Brain microvascular endothelial cell (primary cell): ENCODE data around the gene VWA5B1.

Source experiments
- DNase-seq: peaks from one replicate; pipeline ENCODE4 v3.0.0-alpha.2; 2020
- H3K27ac ChIP-seq: fragments of 250-450 bp; sonication (Bioruptor Pico); 2 replicates; pipeline ENCODE4 v1.5.1; 2020; ENCODE audit warnings: mild to moderate bottlenecking, moderate library complexity
- H3K27me3 ChIP-seq: fragments of 250-450 bp; sonication (Bioruptor Pico); replicated peaks from 2 replicates; pipeline ENCODE4 v1.5.1; 2020; ENCODE audit warnings: mild to moderate bottlenecking
- H3K36me3 ChIP-seq: fragments of 250-450 bp; sonication (Bioruptor Pico); replicated peaks from 2 replicates; pipeline ENCODE4 v1.5.1; 2020; ENCODE audit warnings: mild to moderate bottlenecking
- H3K4me3 ChIP-seq: 2 replicates; pipeline ENCODE4 v1.5.1; 2011; ENCODE audit warnings: low read depth, mild to moderate bottlenecking, control low read depth, low read length, moderate library complexity
- in situ Hi-C: cut with HindIII; loops from 2 replicates; pipeline ENCODE4 v1.10.0; 2017; ENCODE audit warnings: low sequenced_read_pairs, low pct_ligation_motif_present
- TF ChIP-seq, protein P1 (sequence below): IDR thresholded peaks from 2 replicates; pipeline ENCODE4 v1.5.1; 2011; ENCODE audit warnings: low read depth, mild to moderate bottlenecking, moderate library complexity, low read length, control low read depth, inconsistent platforms; ENCODE audit errors: missing control alignments

Gene VWA5B1

DNA sequence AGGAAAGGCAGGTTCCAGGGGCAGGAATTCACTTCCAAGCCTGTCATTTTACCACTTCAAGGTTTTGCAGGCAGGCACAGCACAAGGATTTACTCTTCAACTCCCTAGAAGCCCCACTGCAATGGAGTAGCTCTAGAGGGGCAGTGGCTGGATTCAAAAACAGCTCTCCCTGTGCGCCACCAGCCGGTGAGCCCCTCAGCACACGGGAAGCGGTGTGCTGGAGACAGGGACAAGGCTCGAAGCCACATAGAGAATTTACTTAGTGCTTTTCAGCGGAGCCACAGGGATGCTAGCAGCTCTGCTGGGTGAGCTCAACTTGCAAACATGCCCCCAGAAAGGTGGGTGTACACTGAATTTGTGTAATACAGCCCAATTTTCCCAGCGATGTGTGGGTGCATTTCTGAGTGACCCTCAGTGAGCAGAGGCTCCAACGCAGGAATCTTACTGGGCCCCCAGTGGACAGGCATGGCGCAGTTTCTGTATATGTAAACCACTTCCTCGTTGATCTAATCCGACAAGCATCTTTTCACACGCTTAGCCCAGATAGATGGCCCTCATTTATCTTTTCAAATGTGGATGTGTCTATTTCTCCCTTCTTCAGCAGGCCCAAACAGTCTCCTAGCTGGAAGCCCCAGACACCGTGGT, 10.9 kb downstream of the VWA5B1 start:
- H3K36me3 ChIP-seq: no peaks in the 10 kb centered on the region
- no peak for DNase-seq
- no peak overlapping the region for H3K27ac ChIP-seq
- H3K27me3 ChIP-seq: no peaks in the 10 kb centered on the region
- in situ Hi-C loops: no loop called here
- TF ChIP-seq, protein P1, sequence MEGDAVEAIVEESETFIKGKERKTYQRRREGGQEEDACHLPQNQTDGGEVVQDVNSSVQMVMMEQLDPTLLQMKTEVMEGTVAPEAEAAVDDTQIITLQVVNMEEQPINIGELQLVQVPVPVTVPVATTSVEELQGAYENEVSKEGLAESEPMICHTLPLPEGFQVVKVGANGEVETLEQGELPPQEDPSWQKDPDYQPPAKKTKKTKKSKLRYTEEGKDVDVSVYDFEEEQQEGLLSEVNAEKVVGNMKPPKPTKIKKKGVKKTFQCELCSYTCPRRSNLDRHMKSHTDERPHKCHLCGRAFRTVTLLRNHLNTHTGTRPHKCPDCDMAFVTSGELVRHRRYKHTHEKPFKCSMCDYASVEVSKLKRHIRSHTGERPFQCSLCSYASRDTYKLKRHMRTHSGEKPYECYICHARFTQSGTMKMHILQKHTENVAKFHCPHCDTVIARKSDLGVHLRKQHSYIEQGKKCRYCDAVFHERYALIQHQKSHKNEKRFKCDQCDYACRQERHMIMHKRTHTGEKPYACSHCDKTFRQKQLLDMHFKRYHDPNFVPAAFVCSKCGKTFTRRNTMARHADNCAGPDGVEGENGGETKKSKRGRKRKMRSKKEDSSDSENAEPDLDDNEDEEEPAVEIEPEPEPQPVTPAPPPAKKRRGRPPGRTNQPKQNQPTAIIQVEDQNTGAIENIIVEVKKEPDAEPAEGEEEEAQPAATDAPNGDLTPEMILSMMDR: no peak
- H3K4me3 ChIP-seq: no peak overlapping the region

DNA sequence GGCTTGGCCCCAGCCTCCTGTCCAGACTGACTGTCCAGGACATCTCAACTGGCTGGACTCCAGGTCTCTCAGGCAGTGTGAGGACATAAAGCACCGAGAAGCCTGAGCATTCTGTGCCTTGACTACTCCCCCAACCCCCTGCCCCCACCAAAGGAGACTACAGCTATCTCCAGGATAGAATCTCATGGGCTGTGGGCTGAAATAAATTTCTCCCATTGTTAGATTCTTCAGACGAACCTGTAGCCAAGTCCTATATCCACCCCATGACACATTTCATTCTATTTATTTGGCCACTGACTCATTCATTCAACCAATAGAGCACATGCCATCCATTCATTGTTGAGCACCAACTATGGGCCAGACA, 11.4 kb downstream of the VWA5B1 start:
- no peak overlapping the region for H3K4me3 ChIP-seq
- in situ Hi-C loops: no loop called here
- no peak overlapping the region for H3K27ac ChIP-seq
- no peaks in the 10 kb centered on the region for H3K36me3 ChIP-seq
- no peak for DNase-seq
- TF ChIP-seq, protein P1: no peak
- H3K27me3 ChIP-seq: no peaks in the 10 kb centered on the region

DNA sequence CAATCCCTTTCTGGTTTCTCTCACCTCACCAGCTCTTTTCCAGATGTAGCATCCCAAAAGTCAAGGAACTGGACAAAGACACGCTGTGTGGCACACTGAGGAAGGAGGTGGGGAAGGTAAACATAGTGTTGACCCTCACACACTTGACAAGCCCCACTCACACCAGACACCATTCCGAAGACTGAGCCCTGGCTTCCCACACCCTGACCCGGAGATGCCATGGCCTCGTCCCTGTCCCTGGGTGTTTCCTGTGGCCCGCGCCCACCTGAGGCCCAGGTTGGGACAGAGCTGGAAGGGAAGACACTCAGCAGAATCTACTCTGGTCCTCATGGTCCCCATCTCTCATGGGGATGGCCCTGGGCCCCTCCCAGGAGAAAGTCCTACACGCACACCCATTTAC, 16.4 kb downstream of the VWA5B1 start:
- H3K27me3 ChIP-seq: no peaks in the 10 kb centered on the region
- no peak overlapping the region for H3K27ac ChIP-seq
- H3K4me3 ChIP-seq: no peak overlapping the region
- no peaks in the 10 kb centered on the region for H3K36me3 ChIP-seq
- TF ChIP-seq, protein P1: no peak
- in situ Hi-C loops: no loop called here
- no peak for DNase-seq

DNA sequence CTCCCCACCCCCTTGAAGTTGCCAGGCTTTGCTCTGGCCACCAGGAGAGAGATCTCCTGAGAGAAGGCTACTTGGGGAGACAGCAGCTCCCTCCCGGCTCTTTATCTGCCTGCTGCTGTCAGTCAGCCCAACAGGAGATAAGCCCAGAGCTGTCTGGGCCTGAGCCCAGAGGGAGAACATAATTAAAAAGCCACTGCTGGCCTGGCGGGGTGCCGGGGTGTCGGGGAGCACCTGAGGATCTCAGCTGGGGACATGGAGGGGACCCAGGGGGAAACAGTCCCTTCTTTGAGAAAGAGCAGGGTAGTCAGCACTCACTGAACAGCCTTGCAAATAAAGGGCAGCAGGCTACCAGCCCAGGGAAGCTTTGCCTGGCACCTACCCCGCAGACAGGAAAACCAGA, 17.9 kb downstream of the VWA5B1 start:
- no peak for DNase-seq

DNA sequence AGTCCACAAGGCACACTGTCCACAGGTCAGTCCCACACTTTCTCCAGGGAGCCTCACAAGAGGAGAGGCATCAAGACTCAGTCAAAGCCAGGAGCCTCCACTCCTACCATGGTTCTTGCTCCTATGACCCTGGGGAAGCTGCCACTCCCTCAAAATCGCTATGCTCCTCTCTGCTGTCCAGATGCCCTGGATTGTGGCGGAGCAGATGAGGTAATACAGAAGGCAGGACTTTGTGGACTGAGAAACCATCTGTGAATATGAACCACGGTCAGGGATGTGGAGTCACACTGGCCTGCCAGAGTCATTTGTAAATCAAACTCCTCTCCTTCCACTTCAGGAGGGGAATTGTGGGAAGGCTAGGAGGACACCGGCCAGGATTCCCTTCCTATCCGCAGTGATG, 20.6 kb downstream of the VWA5B1 start:
- in situ Hi-C loops: no loop called here
- Histone ChIP-seq H3K4me3 (no peak overlapping the region), H3K27me3 (no peaks in the 10 kb centered on the region), H3K27ac (no peak overlapping the region), H3K36me3 (no peaks in the 10 kb centered on the region)
- DNase-seq: no peak
- TF ChIP-seq, protein P1: no peak

More for the DNA sequence above, 17.9 kb downstream of the VWA5B1 start:
- TF ChIP-seq, protein P1: no peak
- Histone ChIP-seq H3K4me3 (no peak overlapping the region), H3K27me3 (no peaks in the 10 kb centered on the region), H3K27ac (no peak overlapping the region), H3K36me3 (no peaks in the 10 kb centered on the region)
- in situ Hi-C loops: no loop called here

DNA sequence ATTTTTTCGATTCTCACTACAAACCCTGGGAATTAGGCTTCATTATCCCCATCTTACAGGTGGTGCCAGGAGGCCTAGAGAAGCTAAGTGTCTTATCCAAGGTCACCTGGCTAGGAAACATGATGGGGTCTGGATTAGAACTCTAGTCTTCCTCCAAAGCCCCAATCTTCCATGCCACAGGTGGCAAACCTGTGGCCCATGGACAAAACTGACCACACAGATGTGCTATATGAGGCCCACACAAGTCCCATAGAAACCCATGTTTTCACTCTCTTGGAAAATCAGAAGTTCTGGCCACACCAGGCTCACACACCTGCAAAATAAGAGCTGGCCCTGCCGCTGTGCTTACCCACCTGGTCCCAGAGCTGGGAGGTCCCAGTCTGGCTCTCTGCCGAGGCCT, 21.6 kb downstream of the VWA5B1 start:
- no peaks in the 10 kb centered on the region for H3K27me3 ChIP-seq
- no peak overlapping the region for H3K27ac ChIP-seq
- no peaks in the 10 kb centered on the region for H3K36me3 ChIP-seq
- TF ChIP-seq, protein P1: no peak
- DNase-seq: no peak
- in situ Hi-C loops: no loop called here
- no peak overlapping the region for H3K4me3 ChIP-seq
